Measurements from ENCODE around the gene GAPDH. TPM values are rescaled to one million over a fixed set of nuclear protein-coding genes. Genes with fewer than 3 reads are reported as not detected.
A peak's percentile ranks its signal among the peaks of the same experiment; 100 is the strongest.

Gene GAPDH
- total and polyA plus RNA-seq, 2 donors (not counting 1 experiment from before 2014, with no cell fraction given), result 6,255 to 8,983 TPM

DNA sequence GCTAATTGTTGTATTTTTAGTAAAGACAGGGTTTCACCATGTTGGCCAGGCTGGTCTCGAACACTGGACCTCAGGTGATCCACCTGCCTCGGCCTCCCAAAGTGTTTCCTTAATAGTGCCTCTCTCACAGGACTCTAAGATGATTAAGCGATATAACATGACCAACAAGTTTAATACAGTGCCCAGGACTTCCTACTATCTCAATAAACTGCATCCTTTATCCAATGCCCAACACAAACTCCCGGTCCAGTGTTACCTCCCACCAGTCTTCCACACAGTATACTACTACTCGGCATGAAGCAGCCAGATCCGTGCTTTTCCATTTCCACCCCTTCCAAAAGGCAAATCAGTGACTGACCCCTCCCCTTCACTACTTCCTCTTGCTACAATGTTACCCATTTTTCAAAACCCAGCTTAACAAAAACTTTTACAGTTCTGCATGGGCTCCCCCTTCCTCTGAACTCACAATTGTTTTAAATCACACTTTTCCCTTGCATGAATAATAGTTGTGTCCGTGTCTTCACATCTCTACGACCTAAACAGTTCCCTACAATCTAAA lies 32.9 kb downstream of the GAPDH start:
- H3K4me2 ChIP-seq (ENCODE audit: extremely low read depth, insufficient read depth, low read length), result peak overlapping the region; percentile 67
- peaks cover 19% of the 10 kb centered on the region for H3K79me2 ChIP-seq (ENCODE audit: control insufficient read depth, insufficient read depth, low read length)
- H3K27ac ChIP-seq (ENCODE audit: insufficient read depth, low read length), result peak overlapping the region; percentile 85
- H3K4me3 ChIP-seq (replicated peaks in 1 of 4; ENCODE audit: control extremely low read depth in 1 of 4, insufficient read depth in 1 of 4, low read depth in 3 of 4, low read length in 4 of 4), result peak overlapping the region; percentile 23 to 82 (median 68)
- H4K20me1 ChIP-seq (ENCODE audit: control insufficient read depth, extremely low read depth, insufficient read depth, low read length), result no peaks in the 10 kb centered on the region
- H3K9ac ChIP-seq (ENCODE audit: insufficient read depth, low read length), result no peak overlapping the region
- H3K36me3 ChIP-seq (ENCODE audit: control insufficient read depth, insufficient read depth, low read length), result peaks cover 17% of the 10 kb centered on the region
- TF ChIP-seq EZH2 (IDR thresholded peaks at IDR 0.05; ENCODE audit: low read length, missing control alignments) (no peak), CTCF (conservative IDR thresholded peaks at IDR 0.05 in 1 of 2, IDR thresholded peaks at IDR 0.05 in 1 of 2; ENCODE audit: low read depth in 1 of 2, low read length in 2 of 2) (no peak)
- no peak overlapping the region for H2AFZ ChIP-seq (ENCODE audit: low read length)
- no peaks in the 10 kb centered on the region for H3K4me1 ChIP-seq (ENCODE audit: control insufficient read depth, extremely low read depth, insufficient read depth, low read length)
- H3K27me3 ChIP-seq (ENCODE audit: control insufficient read depth, insufficient read depth, low read length), result no peaks in the 10 kb centered on the region
- DNase-seq (ENCODE audit: low read depth in 2 of 2), result no peak
- no peaks in the 10 kb centered on the region for H3K9me3 ChIP-seq (ENCODE audit: control insufficient read depth, insufficient read depth, low read depth, low read length)

DNA sequence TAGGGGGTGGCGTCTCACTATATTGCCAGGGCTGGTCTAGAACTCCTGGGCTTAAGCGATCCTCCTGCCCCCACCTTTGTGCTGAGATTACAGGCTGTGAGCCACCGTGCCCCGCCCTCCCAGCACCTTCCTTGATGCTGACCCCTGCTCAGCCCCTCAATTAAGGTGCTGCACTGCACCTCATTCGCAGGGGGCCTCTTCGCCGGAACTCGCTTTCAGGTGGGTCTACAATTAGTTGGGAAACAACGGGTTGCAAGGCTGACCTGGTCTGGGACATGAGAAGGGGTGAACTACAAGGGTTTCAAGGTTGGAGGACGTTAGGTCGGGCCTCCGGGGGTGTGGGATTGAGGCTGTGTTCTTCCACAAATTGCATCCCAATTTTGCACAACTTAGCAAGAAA lies 35.0 kb downstream of the GAPDH start:
- Histone ChIP-seq H2AFZ (ENCODE audit: low read length) (no peak overlapping the region), H3K4me1 (ENCODE audit: control insufficient read depth, extremely low read depth, insufficient read depth, low read length) (no peaks in the 10 kb centered on the region), H3K79me2 (ENCODE audit: control insufficient read depth, insufficient read depth, low read length) (peaks cover 19% of the 10 kb centered on the region), H3K4me3 (replicated peaks in 1 of 4; ENCODE audit: control extremely low read depth in 1 of 4, insufficient read depth in 1 of 4, low read depth in 3 of 4, low read length in 4 of 4) (no peak overlapping the region), H3K9ac (ENCODE audit: insufficient read depth, low read length) (no peak overlapping the region), H3K27me3 (ENCODE audit: control insufficient read depth, insufficient read depth, low read length) (no peaks in the 10 kb centered on the region), H3K9me3 (ENCODE audit: control insufficient read depth, insufficient read depth, low read depth, low read length) (no peaks in the 10 kb centered on the region), H3K27ac (ENCODE audit: insufficient read depth, low read length) (no peak overlapping the region), H3K36me3 (ENCODE audit: control insufficient read depth, insufficient read depth, low read length) (peaks cover 7% of the 10 kb centered on the region), H4K20me1 (ENCODE audit: control insufficient read depth, extremely low read depth, insufficient read depth, low read length) (no peaks in the 10 kb centered on the region), H3K4me2 (ENCODE audit: extremely low read depth, insufficient read depth, low read length) (no peak overlapping the region)
- DNase-seq (ENCODE audit: low read depth in 2 of 2), result no peak
- TF ChIP-seq CTCF (conservative IDR thresholded peaks at IDR 0.05 in 1 of 2, IDR thresholded peaks at IDR 0.05 in 1 of 2; ENCODE audit: low read depth in 1 of 2, low read length in 2 of 2), result no peak
- no peak for TF ChIP-seq EZH2 (IDR thresholded peaks at IDR 0.05; ENCODE audit: low read length, missing control alignments)

- no peaks in the 10 kb centered on the region for H3K27me3 ChIP-seq (ENCODE audit: control insufficient read depth, insufficient read depth, low read length)
- no peak for DNase-seq (ENCODE audit: low read depth in 2 of 2)
- no peaks in the 10 kb centered on the region for H4K20me1 ChIP-seq (ENCODE audit: control insufficient read depth, extremely low read depth, insufficient read depth, low read length)
- no peaks in the 10 kb centered on the region for H3K4me1 ChIP-seq (ENCODE audit: control insufficient read depth, extremely low read depth, insufficient read depth, low read length)
- no peak overlapping the region for H3K4me2 ChIP-seq (ENCODE audit: extremely low read depth, insufficient read depth, low read length)
- peaks cover 19% of the 10 kb centered on the region for H3K79me2 ChIP-seq (ENCODE audit: control insufficient read depth, insufficient read depth, low read length)
- TF ChIP-seq CTCF (conservative IDR thresholded peaks at IDR 0.05 in 1 of 2, IDR thresholded peaks at IDR 0.05 in 1 of 2; ENCODE audit: low read depth in 1 of 2, low read length in 2 of 2) (no peak), EZH2 (IDR thresholded peaks at IDR 0.05; ENCODE audit: low read length, missing control alignments) (no peak)
- no peak overlapping the region for H3K27ac ChIP-seq (ENCODE audit: insufficient read depth, low read length)
- H3K36me3 ChIP-seq (ENCODE audit: control insufficient read depth, insufficient read depth, low read length), result peaks cover 7% of the 10 kb centered on the region
- H2AFZ ChIP-seq (ENCODE audit: low read length), result no peak overlapping the region
- no peak overlapping the region for H3K9ac ChIP-seq (ENCODE audit: insufficient read depth, low read length)
- no peak overlapping the region for H3K4me3 ChIP-seq (replicated peaks in 1 of 4; ENCODE audit: control extremely low read depth in 1 of 4, insufficient read depth in 1 of 4, low read depth in 3 of 4, low read length in 4 of 4)
- H3K9me3 ChIP-seq (ENCODE audit: control insufficient read depth, insufficient read depth, low read depth, low read length), result no peaks in the 10 kb centered on the region
These were observed 35.5 kb downstream of the GAPDH start for GRCh38 chr12:6569786-6570185.

All from fibroblast of lung (primary cell).